Keratinocyte (primary cell): ENCODE measurements around the gene IRF1. TPM values are rescaled to one million over a fixed set of nuclear protein-coding genes. Genes with fewer than 3 reads are reported as not detected.
A peak's percentile ranks its signal among the peaks of the same experiment; 100 is the strongest.

Experiments used
- DNase-seq: peaks from one replicate; pipeline ENCODE4 v3.0.0-alpha.2; 2011; ENCODE audit warnings: low read depth, missing footprints, low spot score
- FAIRE-seq: peaks from 2 replicates; lab custom pipeline; 2011; peaks lifted over from hg19 to GRCh38; lab: Jason Lieb, UNC
- H2AFZ ChIP-seq: 2 replicates; pipeline ENCODE4 v1.6.0; 2012; ENCODE audit warnings: low read length, control low read depth, inconsistent platforms; ENCODE audit not compliant: control insufficient read depth
- H3K27ac ChIP-seq: 2 replicates; pipeline ENCODE4 v1.5.1; 2011; ENCODE audit warnings: low read length; ENCODE audit not compliant: control insufficient read depth, insufficient read depth
- H3K27me3 ChIP-seq: 3 replicates; pipeline ENCODE4 v1.6.0; 2011; ENCODE audit warnings: low read length; ENCODE audit not compliant: control insufficient read depth, insufficient read depth; ENCODE audit errors: extremely low read depth
- H3K36me3 ChIP-seq, 2 experiments: 2 replicates in 1 of 2; 3 replicates in 1 of 2; pipeline ENCODE4 v1.5.1; 2011; ENCODE audit warnings: low read length in 2 of 2, mild to moderate bottlenecking in 1 of 2; ENCODE audit not compliant: control insufficient read depth in 2 of 2, insufficient read depth in 2 of 2; ENCODE audit errors: extremely low read depth in 1 of 2
- H3K4me1 ChIP-seq: 3 replicates; pipeline ENCODE4 v1.5.1; 2011; ENCODE audit warnings: low read length; ENCODE audit not compliant: control insufficient read depth, insufficient read depth; ENCODE audit errors: extremely low read depth
- H3K4me2 ChIP-seq: 3 replicates; pipeline ENCODE4 v1.6.0; 2011; ENCODE audit warnings: low read depth, low read length; ENCODE audit not compliant: control insufficient read depth, insufficient read depth; ENCODE audit errors: extremely low read depth
- H3K4me3 ChIP-seq, 3 experiments: fragments of 200-600 bp in 1 of 3; sonication (generic) in 1 of 3; 2 replicates in 2 of 3; 3 replicates in 1 of 3; pipeline ENCODE4 v1.5.1; 2011 to 2016; ENCODE audit warnings: low read length in 3 of 3, mild to moderate bottlenecking in 3 of 3, control low read depth in 2 of 3, inconsistent platforms in 1 of 3, low read depth in 1 of 3, mixed read lengths in 1 of 3, mixed run types in 1 of 3, moderate library complexity in 1 of 3; ENCODE audit not compliant: control insufficient read depth in 2 of 3, insufficient read depth in 2 of 3; ENCODE audit errors: extremely low read depth in 1 of 3
- H3K79me2 ChIP-seq: 2 replicates; pipeline ENCODE4 v1.6.0; 2012; ENCODE audit warnings: low read length; ENCODE audit not compliant: control insufficient read depth, insufficient read depth
- H3K9ac ChIP-seq: 3 replicates; pipeline ENCODE4 v1.6.0; 2011; ENCODE audit warnings: low read length; ENCODE audit not compliant: control insufficient read depth, insufficient read depth; ENCODE audit errors: extremely low read depth
- H3K9me1 ChIP-seq: 3 replicates; pipeline ENCODE4 v1.6.0; 2011; ENCODE audit warnings: low read length; ENCODE audit not compliant: control insufficient read depth, insufficient read depth; ENCODE audit errors: extremely low read depth
- H3K9me3 ChIP-seq: 2 replicates; pipeline ENCODE4 v1.5.1; 2012; ENCODE audit warnings: low read depth, low read length; ENCODE audit not compliant: control insufficient read depth
- H4K20me1 ChIP-seq: 3 replicates; pipeline ENCODE4 v1.6.0; 2011; ENCODE audit warnings: low read length; ENCODE audit not compliant: control insufficient read depth, insufficient read depth; ENCODE audit errors: extremely low read depth
- CTCF ChIP-seq, 3 experiments: IDR thresholded peaks in 1 of 3; conservative IDR thresholded peaks in 1 of 3; optimal IDR thresholded peaks in 1 of 3; 2 replicates in 2 of 3; 3 replicates in 1 of 3; pipeline versions ENCODE3 to v1.5.1; 2011; ENCODE audit warnings: low read length in 3 of 3, mild to moderate bottlenecking in 3 of 3, moderate library complexity in 2 of 3, control low read depth in 1 of 3, inconsistent platforms in 1 of 3; ENCODE audit not compliant: insufficient read depth in 2 of 3; ENCODE audit errors: extremely low read depth in 1 of 3
- EZH2 ChIP-seq: IDR thresholded peaks from one replicate; pipeline ENCODE4 v1.6.1; 2012; ENCODE audit warnings: inconsistent platforms, mild to moderate bottlenecking, low read length, moderate library complexity
- dilution Hi-C: fragments of 300-500 bp; cut with MboI; formaldehyde crosslinking; loops from one replicate; pipeline ENCODE4 v1.7.0; 2020; ENCODE audit warnings: low sequenced_read_pairs; ENCODE audit not compliant: extremely low pct_ligation_motif_present
- polyA plus RNA-seq, 5 experiments: library from polyadenylated mRNA; depleted of rRNA in 3 of 5; stranded (reverse) in 3 of 5; stranded (forward) in 1 of 5; unstranded in 1 of 5; fragments of >200 nt; gene quantifications; 1 replicate in 1 of 5; 2 replicates in 3 of 5; 3 replicates in 1 of 5; pipeline versions ENCODE4 v1.2.1 to v1.2.3, GENCODE V29; 2011 to 2012; ENCODE audit warnings: missing spikeins in 2 of 5, low read depth in 1 of 5, low replicate concordance in 1 of 5

Gene IRF1
- polyA plus RNA-seq, 1 donor (not counting 4 experiments of a cell fraction or from before 2014, with no cell fraction given), result 6.2 TPM

GRCh38 chr5:132501629-132501956, 11.0 kb upstream of the IRF1 start:
- Histone ChIP-seq H3K9ac (no peak overlapping the region), H3K79me2 (no peaks in the 10 kb centered on the region), H3K4me3 (no peak overlapping the region), H3K27me3 (no peaks in the 10 kb centered on the region), H3K9me3 (no peaks in the 10 kb centered on the region), H4K20me1 (no peaks in the 10 kb centered on the region), H3K36me3 (no peaks in the 10 kb centered on the region), H3K9me1 (no peaks in the 10 kb centered on the region), H3K27ac (no peak overlapping the region), H3K4me1 (peaks cover 13% of the 10 kb centered on the region), H2AFZ (no peak overlapping the region), H3K4me2 (no peak overlapping the region)
- dilution Hi-C loops, result no loop called here
- FAIRE-seq (no peak), DNase-seq (no peak)
- no peak for TF ChIP-seq EZH2
- TF ChIP-seq CTCF (optimal IDR thresholded peaks at IDR 0.05 in 1 of 3, IDR thresholded peaks at IDR 0.05 in 1 of 3, conservative IDR thresholded peaks at IDR 0.05 in 1 of 3; ENCODE audit: extremely low read depth in 1 of 3, insufficient read depth in 2 of 3, low read length in 3 of 3), result no peak

GRCh38 chr5:132500931-132501628, 10.5 kb upstream of the IRF1 start:
- Histone ChIP-seq H4K20me1 (no peaks in the 10 kb centered on the region), H3K36me3 (no peaks in the 10 kb centered on the region), H3K27ac (no peak overlapping the region), H3K4me1 (peaks cover 13% of the 10 kb centered on the region), H3K27me3 (no peaks in the 10 kb centered on the region), H3K4me3 (no peak overlapping the region), H3K79me2 (no peaks in the 10 kb centered on the region), H3K4me2 (no peak overlapping the region), H3K9me3 (no peaks in the 10 kb centered on the region), H3K9me1 (no peaks in the 10 kb centered on the region), H3K9ac (no peak overlapping the region), H2AFZ (no peak overlapping the region)
- DNase-seq, result no peak
- TF ChIP-seq EZH2, result no peak
- peak in 2 of 3 experiments; percentile 77 to 85 for TF ChIP-seq CTCF (optimal IDR thresholded peaks at IDR 0.05 in 1 of 3, IDR thresholded peaks at IDR 0.05 in 1 of 3, conservative IDR thresholded peaks at IDR 0.05 in 1 of 3; ENCODE audit: extremely low read depth in 1 of 3, insufficient read depth in 2 of 3, low read length in 3 of 3)
- peak; percentile 13 for FAIRE-seq
- dilution Hi-C loops, result no loop called here
